Measurements from ENCODE around the gene ZNF366.

Gene ZNF366

GRCh38 chr5:72519111-72519510 is 11.9 kb upstream of the ZNF366 start:
- DNase-seq (ENCODE audit: low read depth), result no peak

GRCh38 chr5:72518001-72518683 is 10.9 kb upstream of the ZNF366 start:
- no peak for DNase-seq (ENCODE audit: low read depth)

DNA sequence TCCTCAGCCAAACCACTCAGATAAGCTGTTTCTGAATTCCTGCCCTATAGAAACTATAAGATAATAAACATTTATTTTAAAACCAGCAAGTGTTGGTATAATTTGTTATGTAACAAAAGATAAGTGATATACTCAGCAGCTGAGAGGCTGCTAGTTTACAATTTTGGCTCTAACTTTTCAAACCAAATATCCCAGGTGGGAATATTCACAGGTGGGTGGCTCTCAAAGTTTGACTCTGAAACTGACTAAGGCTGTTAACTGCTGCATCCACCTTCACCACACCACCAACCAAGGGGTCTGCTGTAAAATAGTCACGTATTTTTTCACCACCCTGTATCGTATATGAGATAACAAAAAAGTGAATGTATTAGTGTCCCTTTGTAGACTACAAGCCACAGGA is 9.7 kb upstream of the ZNF366 start:
- DNase-seq (ENCODE audit: low read depth), result no peak

GRCh38 chr5:72515211-72515610 is 8.0 kb upstream of the ZNF366 start:
- DNase-seq (ENCODE audit: low read depth), result no peak

DNA sequence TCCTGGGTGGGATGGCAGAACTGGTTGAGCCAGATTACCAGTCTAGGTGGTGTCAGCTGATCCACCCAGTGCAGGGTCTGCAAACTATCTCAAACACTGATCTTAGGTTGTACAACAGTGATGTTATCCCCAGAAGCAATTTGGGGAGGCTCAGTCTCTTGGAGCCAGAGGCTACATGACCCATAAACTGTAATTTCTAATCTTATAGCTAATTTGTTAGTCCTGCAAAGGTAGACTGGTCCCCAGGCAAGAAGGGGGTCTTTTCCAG is 5.3 kb upstream of the ZNF366 start:
- no peak for DNase-seq (ENCODE audit: low read depth)

GRCh38 chr5:72511774-72512592 is 4.8 kb upstream of the ZNF366 start:
- DNase-seq (ENCODE audit: low read depth), result peak; percentile 79

GRCh38 chr5:72511366-72511765 is 4.2 kb upstream of the ZNF366 start:
- DNase-seq (ENCODE audit: low read depth), result peak; percentile 88

- peak; percentile 92 for DNase-seq (ENCODE audit: low read depth)
Measured at GRCh38 chr5:72510610-72511181, 3.5 kb upstream of the ZNF366 start.

DNA sequence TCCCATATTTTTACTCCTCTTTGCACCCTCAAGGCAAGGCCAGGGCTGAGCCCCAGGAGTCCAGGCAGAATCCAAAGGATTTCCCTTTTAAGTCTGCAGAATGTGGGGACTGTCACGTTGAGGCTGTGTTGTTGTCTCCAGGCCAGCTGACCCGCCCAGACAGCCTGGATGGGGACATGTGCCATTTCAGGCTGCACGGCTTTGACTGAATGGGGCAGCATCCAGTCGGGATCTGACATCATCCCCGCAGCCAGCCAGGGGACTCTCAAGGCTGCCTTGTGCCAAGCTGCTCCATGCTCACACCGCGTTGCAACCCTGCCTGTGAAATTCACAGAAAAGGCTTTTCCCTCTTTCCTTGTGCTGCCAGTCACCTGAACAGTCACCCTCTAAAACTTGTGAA is 2.2 kb upstream of the ZNF366 start:
- DNase-seq (ENCODE audit: low read depth), result no peak

GRCh38 chr5:72508241-72509170 is 1.3 kb upstream of the ZNF366 start:
- DNase-seq (ENCODE audit: low read depth), result no peak

DNA sequence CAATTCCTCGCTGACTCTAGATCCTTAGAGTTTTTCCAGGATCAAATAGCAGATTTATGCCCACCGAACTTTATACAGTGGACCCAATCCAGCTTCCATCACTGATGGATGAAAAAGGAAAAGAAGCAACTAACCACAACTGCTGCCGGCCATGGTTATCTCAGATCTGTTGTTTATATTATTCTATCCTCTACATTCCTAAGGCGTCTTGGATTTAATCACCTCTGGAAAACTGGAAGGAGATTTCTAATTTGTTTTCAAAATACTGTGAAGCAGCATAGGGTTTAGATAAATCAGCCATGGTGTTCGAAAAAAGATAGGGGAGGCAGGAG is 663 bp upstream of the ZNF366 start:
- peak; percentile 61 for DNase-seq (ENCODE audit: low read depth)

DNA sequence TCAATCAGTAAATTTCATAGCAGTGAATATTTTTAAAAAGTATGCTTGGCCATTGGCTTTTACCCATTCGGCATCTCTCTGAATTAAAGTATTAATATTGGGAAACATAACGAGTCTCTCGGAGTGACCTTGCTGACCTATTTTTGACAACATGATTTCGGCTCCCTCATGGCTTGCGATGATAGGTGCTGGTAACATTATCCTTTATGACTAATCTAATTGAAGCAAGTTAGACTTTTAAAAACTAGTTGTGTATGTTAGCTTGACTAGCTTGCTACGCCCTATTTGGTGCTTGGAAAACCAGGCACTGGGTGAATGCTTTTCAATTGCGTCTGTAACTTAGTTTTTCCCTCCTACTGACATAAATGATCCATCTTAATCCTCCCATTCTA is 1.1 kb downstream of the ZNF366 start:
- DNase-seq (ENCODE audit: low read depth), result no peak

- no peak for DNase-seq (ENCODE audit: low read depth)
Measured at GRCh38 chr5:72505539-72506157, 1.6 kb downstream of the ZNF366 start.

GRCh38 chr5:72505016-72505415 is 2.2 kb downstream of the ZNF366 start:
- no peak for DNase-seq (ENCODE audit: low read depth)

- DNase-seq (ENCODE audit: low read depth), result peak; percentile 75
Measured at GRCh38 chr5:72503888-72504491, 3.2 kb downstream of the ZNF366 start.

- DNase-seq (ENCODE audit: low read depth), result no peak
Measured at GRCh38 chr5:72501488-72501887, 5.7 kb downstream of the ZNF366 start.

GRCh38 chr5:72499730-72500129 is 7.5 kb downstream of the ZNF366 start:
- no peak for DNase-seq (ENCODE audit: low read depth)

DNA sequence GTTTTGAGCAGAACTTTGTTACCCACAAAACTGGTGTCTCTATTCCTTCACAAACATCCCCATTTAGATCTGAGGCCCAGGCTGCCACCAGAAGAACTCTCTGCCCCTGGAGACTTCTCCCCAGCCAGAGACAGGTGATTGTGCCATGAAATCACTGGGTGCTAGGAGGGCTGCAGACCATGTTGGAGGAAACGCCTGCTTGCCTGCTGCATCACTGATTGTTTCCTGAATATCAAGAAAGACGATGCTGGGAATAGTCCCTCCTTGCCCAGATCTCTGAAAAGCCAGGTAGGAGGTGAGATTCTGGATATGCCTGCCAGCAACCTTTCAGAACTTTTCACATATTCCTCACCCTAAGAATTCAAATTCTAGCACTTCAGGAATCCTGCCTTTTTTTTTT is 8.1 kb downstream of the ZNF366 start:
- no peak for DNase-seq (ENCODE audit: low read depth)

DNA sequence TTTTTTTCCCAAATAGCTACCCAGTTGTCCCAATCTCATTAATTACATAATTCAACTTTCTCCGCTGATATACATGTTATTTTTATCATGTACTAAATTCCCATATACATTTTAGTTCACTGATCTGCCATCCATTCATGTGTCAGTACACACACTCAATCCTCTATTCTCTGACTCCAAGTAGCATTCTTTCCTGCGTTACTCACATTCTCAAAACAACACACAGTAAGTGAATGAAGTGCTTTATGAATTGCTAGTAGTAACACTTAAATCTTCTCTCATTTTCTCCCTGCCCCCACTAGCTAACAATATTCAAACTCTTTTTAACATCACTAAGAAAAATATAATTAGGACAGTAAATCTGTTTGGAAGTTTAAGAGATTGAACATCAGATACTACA is 8.9 kb downstream of the ZNF366 start:
- DNase-seq (ENCODE audit: low read depth), result peak; percentile 75

- no peak for DNase-seq (ENCODE audit: low read depth)
Measured at GRCh38 chr5:72497823-72498222, 9.4 kb downstream of the ZNF366 start.

GRCh38 chr5:72495410-72495809 is 11.8 kb downstream of the ZNF366 start:
- no peak for DNase-seq (ENCODE audit: low read depth)

DNA sequence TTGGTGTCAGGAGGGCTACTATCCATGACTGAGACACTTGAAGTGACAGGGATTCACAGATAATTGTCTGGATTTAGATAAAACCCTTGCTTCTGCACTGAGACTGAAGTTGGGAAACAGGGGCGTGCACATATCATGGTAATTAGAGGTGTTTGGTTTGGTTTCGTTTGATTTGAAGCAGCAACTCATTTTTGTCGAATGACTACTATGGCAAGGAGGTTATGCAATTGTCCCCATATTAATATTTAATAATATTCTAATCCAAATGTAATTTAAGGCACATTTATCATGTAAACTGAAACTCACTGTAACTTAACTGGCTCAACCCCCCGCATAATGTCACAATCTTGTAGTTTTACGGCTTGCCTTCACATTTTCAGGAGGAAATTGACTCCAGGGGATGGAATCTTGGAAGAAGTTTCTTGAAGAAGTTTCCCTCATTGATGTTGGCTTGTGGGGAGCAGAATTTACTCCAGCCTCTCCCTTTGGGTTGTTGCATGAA is 12.5 kb downstream of the ZNF366 start:
- DNase-seq (ENCODE audit: low read depth), result no peak

Data from ELR (cell line).